AG04450 (cell line): ENCODE results near the gene ANKRA2. TPM values are rescaled to one million over a fixed set of nuclear protein-coding genes. Genes with fewer than 3 reads are reported as not detected.
A peak's percentile ranks its signal among the peaks of the same experiment; 100 is the strongest.

Experiments used
- CTCF ChIA-PET: fragments of 300-600, 350-600 bp; formaldehyde crosslinking; extraction: SDS; loops from one replicate; lab custom pipeline; 2022; ENCODE audit warnings: antibody characterized with exemption, inconsistent platforms; lab: Charles Lee
- POLR2A ChIA-PET: fragments of 350-600 bp; formaldehyde crosslinking; extraction: SDS; loops from one replicate; lab custom pipeline; 2021; ENCODE audit warnings: antibody characterized with exemption, inconsistent platforms; lab: Yijun Ruan, JAX
- DNase-seq: peaks from one replicate; pipeline ENCODE4 v3.0.0-alpha.2; 2011; ENCODE audit warnings: low read depth, low spot score
- H3K27ac ChIP-seq: one replicate; pipeline ENCODE4 v1.5.1; 2012; ENCODE audit warnings: low read depth, low read length, control low read depth
- H3K27me3 ChIP-seq: one replicate; pipeline ENCODE4 v1.6.0; 2012; ENCODE audit warnings: low read length; ENCODE audit not compliant: control insufficient read depth, insufficient read depth
- H3K4me3 ChIP-seq: 2 replicates; pipeline ENCODE4 v1.5.1; 2011; ENCODE audit warnings: mild to moderate bottlenecking, low read depth, low read length, control low read depth
- H3K9me3 ChIP-seq: 2 replicates; pipeline ENCODE4 v1.5.1; 2012; ENCODE audit warnings: low read length; ENCODE audit not compliant: control insufficient read depth, insufficient read depth
- CTCF ChIP-seq: IDR thresholded peaks from 2 replicates; pipeline ENCODE4 v1.5.1; 2011; ENCODE audit warnings: low read depth, low read length, control low read depth, inconsistent platforms
- polyA plus RNA-seq: library from polyadenylated mRNA; depleted of rRNA; stranded (reverse); fragments of >200 nt; gene quantifications from 2 replicates; pipeline ENCODE4 v1.2.3, GENCODE V29; 2011

The ANKRA2 gene
- polyA plus RNA-seq, 1 experiment = 39.6 TPM

DNA sequence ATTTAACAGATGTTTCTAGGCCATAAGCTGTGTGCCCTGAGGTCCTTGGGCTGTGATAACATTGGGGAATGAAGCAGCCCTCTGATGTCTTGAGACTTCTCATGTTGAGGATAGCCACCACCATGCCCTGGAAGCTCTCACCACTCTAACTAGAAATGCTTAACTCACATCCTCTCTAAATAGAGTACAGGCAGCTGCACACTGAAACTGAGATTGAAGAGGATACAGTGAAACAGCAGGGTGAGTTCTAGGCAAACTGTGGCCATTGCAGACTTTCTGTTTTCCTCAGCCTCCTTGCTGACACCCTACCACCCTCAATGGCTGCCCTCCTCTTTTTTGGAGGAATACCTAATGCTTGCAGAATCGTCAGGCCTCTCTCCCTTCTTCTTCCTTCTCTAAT lies 22.5 kb upstream of the ANKRA2 start:
- Histone ChIP-seq H3K27ac (no peak overlapping the region), H3K9me3 (no peaks in the 10 kb centered on the region), H3K27me3 (no peaks in the 10 kb centered on the region), H3K4me3 (no peak overlapping the region)
- CTCF ChIA-PET = interaction anchor here (10.5 kb wide), 1 partner anchor 204 kb away, joined by 352 read pairs; no protein-coding TSS in a partner anchor
- DNase-seq = no peak
- no peak for TF ChIP-seq CTCF
- POLR2A ChIA-PET = no interaction called here

- POLR2A ChIA-PET = no interaction called here
Measured at GRCh38 chr5:73582285-73583145, 17.1 kb upstream of the ANKRA2 start.

GRCh38 chr5:73565969-73566547 lies 619 bp upstream of the ANKRA2 start:
- ChIA-PET CTCF (interaction anchor here (2.5 kb wide), 1 partner anchor 46 kb away, joined by 7 read pairs; no protein-coding TSS in a partner anchor), POLR2A (no interaction called here)
- H3K27me3 ChIP-seq = no peaks in the 10 kb centered on the region
- no peak overlapping the region for H3K27ac ChIP-seq
- no peaks in the 10 kb centered on the region for H3K9me3 ChIP-seq
- no peak for DNase-seq
- no peak for TF ChIP-seq CTCF
- peak overlapping the region; percentile 98 for H3K4me3 ChIP-seq

More at GRCh38 chr5:73582285-73583145, 17.1 kb upstream of the ANKRA2 start:
- CTCF ChIA-PET = interaction anchor here (0.6 to 2.9 kb wide), 4 partner anchors 9 to 211 kb away, joined by 3 to 21 read pairs (median 5); no protein-coding TSS in a partner anchor
- TF ChIP-seq CTCF = no peak
- Histone ChIP-seq H3K27ac (no peak overlapping the region), H3K27me3 (no peaks in the 10 kb centered on the region), H3K9me3 (no peaks in the 10 kb centered on the region), H3K4me3 (no peak overlapping the region)
- DNase-seq = no peak

DNA sequence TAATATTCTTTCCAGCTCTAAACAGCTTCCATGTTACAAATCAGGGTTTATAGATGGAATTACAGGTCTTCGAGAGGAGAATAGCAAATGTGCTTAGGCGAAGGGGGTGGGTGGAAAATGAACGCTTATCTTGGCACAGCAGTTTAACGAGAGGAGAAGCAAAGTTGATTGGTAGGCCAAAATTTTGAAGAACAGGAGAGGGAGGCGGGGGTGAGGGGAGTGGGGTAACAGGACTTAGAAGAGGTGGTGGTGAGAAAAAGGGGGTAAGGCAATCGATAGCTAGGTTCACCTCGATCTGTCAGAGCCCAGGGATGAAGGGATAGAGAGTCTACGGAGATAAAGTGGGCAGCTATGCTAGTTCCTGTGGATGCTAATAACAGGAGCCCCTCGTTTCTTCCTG lies 764 bp downstream of the ANKRA2 start:
- peak overlapping the region; percentile 84 for H3K27ac ChIP-seq
- H3K27me3 ChIP-seq = no peaks in the 10 kb centered on the region
- no peak for DNase-seq
- no peaks in the 10 kb centered on the region for H3K9me3 ChIP-seq
- H3K4me3 ChIP-seq = peak overlapping the region; percentile 98
- ChIA-PET CTCF (interaction anchor here (2.1 to 2.5 kb wide), 2 partner anchors 44 to 229 kb away, joined by 7 to 15 read pairs; no protein-coding TSS in a partner anchor), POLR2A (interaction anchor here (0.8 to 1.3 kb wide), 3 partner anchors 43 to 335 kb away, joined by 3 to 5 read pairs (median 3); no protein-coding TSS in a partner anchor)
- no peak for TF ChIP-seq CTCF
